ENCODE data around the gene SUGP1.

Gene SUGP1

DNA sequence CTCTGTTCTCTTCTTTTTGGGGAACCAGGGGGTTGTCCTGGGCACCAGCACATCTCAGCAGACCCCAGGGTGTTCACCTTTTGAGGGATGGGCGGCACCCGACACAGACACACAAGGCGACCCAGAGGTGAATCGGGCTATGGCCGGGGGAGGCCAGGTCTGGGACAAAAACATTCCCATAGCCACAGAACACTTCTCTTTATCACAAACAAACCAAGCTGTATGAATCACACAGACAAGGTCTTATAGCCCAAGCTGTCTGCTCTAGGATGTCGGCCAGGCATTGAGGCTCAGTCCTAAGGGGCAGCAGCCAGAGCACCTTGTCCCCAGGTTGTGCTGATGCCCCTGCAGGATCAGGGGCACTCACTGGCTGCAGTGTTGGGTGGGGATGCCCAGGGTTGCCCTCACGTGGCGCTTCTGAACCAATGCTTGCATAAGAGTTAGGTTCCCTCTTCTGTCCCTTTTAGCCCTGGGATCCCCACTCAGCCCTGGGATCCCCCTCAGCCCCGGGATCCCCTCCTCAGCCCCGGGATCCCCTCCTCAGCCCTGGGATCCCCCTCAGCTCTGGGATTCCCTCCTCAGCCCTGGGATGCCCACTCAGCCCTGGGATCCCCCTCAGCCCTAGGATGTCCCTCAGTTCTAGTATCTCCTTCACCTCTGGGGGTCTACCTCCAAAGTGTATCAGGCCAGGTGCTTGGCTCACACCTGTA, 27.2 kb upstream of the SUGP1 start:
- TF ChIP-seq, protein P1, sequence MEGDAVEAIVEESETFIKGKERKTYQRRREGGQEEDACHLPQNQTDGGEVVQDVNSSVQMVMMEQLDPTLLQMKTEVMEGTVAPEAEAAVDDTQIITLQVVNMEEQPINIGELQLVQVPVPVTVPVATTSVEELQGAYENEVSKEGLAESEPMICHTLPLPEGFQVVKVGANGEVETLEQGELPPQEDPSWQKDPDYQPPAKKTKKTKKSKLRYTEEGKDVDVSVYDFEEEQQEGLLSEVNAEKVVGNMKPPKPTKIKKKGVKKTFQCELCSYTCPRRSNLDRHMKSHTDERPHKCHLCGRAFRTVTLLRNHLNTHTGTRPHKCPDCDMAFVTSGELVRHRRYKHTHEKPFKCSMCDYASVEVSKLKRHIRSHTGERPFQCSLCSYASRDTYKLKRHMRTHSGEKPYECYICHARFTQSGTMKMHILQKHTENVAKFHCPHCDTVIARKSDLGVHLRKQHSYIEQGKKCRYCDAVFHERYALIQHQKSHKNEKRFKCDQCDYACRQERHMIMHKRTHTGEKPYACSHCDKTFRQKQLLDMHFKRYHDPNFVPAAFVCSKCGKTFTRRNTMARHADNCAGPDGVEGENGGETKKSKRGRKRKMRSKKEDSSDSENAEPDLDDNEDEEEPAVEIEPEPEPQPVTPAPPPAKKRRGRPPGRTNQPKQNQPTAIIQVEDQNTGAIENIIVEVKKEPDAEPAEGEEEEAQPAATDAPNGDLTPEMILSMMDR (conservative IDR thresholded peaks at IDR 0.05): no peak
- no peak overlapping the region for H3K27ac ChIP-seq

DNA sequence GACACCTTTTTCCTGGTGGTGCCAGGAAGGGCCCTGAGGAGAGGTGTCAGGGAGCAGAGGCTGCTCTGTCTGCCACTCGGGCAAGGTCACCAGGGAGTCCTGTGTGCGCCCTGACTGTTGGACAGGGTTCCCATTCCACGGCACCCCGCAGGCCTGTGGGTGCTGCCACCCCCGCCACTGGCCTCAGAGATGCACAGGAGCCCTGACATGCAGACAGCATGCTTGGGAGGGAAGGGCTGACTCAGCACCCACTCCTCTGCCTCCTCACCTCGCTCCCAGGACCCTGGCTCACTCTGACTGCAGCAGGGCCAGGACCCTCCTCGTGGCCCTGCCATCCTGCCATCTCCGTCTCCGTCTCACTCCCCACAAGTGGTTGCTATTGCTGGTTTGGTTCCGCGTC, 25.7 kb upstream of the SUGP1 start:
- H3K27ac ChIP-seq: no peak overlapping the region
- TF ChIP-seq, protein P1 (conservative IDR thresholded peaks at IDR 0.05): no peak

DNA sequence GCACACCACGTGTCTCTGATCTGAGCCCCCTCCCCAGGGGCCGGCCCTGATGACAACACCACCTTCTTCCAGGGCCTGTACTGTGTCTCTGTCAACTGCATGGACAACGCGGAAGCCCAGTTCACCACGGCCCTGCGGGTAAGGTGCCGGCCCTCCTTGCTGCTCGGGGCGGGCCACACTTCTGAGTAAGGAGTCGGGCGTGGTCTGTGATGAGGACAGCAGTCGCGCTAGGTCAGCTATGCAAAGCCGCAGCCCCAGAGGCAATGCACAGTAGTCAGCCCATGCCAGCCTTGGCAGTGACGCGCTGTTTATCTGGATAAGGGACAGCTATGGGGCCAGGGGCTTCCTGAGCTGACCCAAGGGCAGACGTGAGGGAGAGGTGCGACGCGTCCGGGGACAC, 24.9 kb upstream of the SUGP1 start:
- TF ChIP-seq, protein P1 (conservative IDR thresholded peaks at IDR 0.05): no peak
- no peak overlapping the region for H3K27ac ChIP-seq

DNA sequence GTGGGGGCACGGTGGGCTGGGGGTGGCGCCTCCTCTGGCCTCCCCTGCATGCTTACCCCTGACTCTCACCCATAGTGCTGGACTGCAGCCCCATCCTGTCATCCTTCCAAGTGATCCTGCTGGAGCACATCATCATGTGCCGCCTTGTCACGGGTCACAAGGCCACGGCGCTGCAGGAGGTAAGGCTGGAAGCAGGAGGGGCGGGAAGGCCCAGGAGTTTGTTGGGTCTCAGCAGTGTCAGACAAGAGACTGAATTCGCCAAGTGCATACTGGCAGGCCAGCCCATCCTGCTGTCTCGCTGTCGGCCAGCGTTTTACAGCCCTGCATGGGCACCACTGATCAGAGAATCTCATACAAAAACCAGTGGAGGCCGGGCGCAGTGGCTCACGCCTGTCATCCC, 23.5 kb upstream of the SUGP1 start:
- TF ChIP-seq, protein P1 (conservative IDR thresholded peaks at IDR 0.05): no peak
- no peak overlapping the region for H3K27ac ChIP-seq

DNA sequence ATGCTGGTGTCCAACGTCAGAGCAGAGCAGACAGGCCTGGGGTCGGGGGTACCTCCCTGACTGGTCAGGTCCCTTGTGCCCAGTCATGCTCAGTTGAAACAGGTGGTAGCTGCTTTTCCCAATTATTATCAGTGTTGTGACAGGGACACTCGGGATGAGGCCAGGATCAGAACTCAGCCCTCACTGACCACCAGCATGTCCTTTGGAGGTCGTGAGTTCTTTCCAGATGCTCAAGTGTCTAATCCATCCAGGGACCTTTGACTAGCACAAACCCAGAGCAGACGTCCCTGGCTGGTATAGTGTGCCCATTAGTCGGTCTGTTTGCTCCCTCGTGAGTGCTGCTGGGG, 22.7 kb upstream of the SUGP1 start:
- TF ChIP-seq, protein P1 (conservative IDR thresholded peaks at IDR 0.05): peak; percentile 37

DNA sequence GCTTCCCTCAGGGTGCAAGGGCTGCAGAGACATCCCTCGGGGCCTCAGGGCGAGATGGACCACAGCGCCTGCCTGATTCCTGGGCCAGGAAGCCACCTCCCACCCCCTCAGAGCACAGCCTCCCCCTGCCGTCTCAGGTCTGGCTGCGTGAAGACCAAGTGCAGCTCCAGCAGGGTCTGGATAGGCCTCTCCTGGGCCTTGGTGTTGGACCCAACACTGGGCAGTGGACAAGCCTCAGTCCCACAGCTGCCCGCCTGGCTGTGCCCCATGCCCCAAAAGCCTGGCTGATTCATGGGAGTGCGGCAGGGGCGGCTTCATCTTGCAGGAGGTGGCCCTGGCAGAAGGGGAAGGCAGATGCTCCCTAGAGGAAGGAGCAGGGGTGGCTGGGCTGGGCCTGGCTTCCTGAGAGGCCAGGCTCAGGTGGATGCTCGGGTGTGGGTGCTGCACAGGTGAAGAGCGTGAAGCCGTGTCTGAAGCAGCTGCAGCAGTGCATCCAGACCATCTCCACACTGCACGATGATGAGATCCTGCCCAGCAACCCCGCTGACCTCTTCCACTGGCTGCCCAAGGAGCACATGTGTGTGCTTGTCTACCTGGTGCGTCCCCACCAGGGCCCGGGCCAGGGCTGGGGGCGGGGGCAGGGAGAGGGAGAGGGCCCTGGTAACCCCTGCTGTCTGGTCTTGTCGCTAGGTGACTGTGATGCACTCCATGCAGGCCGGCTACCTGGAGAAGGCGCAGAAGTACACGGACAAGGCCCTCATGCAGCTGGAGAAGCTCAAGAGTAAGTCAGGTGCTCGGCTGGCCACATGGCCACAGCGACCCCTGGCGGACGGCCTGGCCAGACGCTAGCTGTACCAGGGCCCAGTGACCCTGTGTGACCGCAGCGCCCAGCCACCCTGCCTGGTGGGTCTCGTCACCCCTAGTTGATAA, 22.0 kb upstream of the SUGP1 start:
- TF ChIP-seq, protein P1 (conservative IDR thresholded peaks at IDR 0.05): peak; percentile 85
- H3K27ac ChIP-seq: no peak overlapping the region

More for the DNA sequence above, 22.7 kb upstream of the SUGP1 start:
- H3K27ac ChIP-seq: no peak overlapping the region

DNA sequence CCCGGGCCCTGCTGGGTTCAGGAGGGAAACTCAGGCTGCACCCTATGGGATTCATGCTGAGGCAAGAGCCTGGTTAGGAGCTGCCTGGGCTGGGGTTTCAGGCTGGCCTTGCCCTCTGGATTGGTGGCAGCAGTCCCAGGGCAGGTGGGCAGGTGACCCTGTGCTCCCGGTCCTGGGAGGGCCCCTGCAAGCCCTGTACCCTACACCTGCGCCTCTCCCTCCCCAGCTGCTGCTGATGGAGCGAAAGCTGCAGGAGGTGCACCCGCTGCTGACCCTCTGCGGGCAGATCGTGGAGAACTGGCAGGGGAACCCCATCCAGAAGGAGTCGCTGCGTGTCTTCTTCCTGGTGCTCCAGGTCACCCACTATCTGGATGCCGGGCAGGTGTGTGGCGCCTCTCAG, 20.7 kb upstream of the SUGP1 start:
- TF ChIP-seq, protein P1 (conservative IDR thresholded peaks at IDR 0.05): no peak

More for the DNA sequence above, 20.7 kb upstream of the SUGP1 start:
- no peak overlapping the region for H3K27ac ChIP-seq
